GM10266 (cell line): ENCODE results near the gene SLC66A1.

Experiments used
- DNase-seq: peaks from one replicate; pipeline ENCODE4 v3.0.0; 2012; ENCODE audit errors: extremely low spot score
- CTCF ChIP-seq: IDR thresholded peaks from 2 replicates; pipeline ENCODE4 v1.5.1; 2012; ENCODE audit warnings: mild to moderate bottlenecking, low read depth; ENCODE audit not compliant: control insufficient read depth, insufficient read depth; ENCODE audit errors: missing control alignments

The SLC66A1 gene

DNA sequence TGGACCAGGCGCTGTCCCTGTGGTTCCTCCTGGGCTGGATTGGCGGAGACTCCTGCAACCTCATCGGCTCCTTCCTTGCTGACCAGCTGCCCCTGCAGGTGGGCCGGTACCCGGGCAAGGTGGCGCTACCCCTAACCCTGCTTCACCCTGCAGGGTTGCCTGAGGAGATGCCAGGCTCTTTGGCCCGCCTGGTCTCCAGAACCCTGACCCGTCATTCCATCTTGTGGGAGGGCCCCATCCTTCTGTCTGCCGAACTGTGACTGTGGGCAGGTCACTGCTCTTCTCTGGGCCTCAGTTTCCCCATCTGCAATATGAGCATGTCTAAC lies 12.5 kb downstream of the SLC66A1 start:
- no peak for TF ChIP-seq CTCF
- no peak for DNase-seq

GRCh38 chr1:19325368-19325957 lies 13.3 kb downstream of the SLC66A1 start:
- TF ChIP-seq CTCF, result no peak

DNA sequence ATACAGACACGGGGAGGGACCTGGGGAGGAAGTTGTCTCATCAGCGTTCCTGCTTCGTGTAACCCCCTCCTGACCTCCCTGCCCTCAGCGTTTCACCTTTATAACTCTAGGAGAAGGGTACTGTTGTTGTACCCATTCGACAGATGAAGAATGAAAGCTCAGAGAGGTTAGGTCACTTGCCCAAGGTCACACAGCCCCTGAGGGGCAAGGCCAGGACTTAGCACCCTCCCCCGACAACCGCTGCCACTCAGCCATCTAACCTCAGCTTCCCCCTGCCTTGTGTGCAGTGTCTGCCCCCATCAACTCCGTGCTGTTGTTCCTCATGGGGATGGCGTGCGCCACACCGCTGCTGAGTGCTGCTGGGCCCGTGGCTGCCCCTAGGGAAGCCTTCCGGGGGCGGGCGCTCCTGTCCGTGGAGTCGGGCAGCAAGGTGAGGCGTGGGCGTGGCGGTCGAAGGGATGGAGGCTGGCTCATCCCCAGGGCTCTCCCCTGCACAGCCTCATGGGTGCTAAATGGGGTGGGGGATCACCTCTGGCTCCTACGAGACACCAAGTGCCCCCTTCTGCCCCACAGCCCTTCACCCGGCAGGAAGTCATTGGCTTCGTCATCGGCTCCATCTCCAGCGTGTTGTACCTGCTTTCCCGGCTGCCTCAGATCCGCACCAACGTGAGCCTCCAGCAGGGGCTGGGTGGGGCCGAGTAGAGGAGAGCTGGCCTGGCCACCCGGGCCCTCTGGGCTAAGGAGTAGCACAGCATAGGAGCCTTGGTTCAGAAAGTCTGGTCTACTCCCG lies 14.0 kb downstream of the SLC66A1 start:
- no peak for DNase-seq
- no peak for TF ChIP-seq CTCF

More at GRCh38 chr1:19325368-19325957, 13.3 kb downstream of the SLC66A1 start:
- no peak for DNase-seq

DNA sequence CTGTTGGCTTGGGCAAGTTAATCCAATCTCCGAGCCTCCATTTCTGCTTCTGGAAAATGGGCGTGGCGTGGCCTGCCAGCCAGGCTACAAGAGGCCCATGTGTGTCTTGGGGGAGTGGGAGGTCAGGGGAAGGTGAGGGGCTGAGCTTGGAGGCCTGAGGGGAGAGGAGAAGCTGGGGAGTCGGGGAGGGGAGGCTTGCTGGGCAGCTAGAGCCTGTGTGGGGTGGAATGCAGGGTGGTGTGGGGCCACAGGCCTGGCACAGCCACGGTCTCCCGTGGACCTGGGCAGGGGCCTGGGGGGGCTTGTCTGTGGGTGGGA lies 14.6 kb downstream of the SLC66A1 start:
- DNase-seq, result no peak
- TF ChIP-seq CTCF, result no peak

DNA sequence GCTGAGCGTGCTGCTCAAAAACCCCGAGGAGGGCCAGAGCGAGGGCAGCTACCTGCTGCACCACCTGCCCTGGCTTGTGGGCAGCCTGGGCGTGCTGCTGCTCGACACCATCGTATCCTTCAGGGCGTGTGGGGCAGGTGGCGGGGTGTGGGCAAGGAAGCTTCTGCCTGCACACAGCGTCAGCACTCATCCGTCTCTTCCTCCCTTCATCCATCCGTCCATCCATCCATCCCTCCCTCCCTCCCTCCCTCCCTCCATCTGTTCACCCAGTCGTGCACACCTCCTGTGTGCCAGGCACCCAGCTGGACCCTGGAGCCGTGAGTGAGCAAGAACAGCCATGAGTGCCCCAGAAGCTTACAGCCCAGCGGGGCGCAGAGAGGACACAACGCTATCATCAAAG lies 15.2 kb downstream of the SLC66A1 start:
- no peak for DNase-seq
- no peak for TF ChIP-seq CTCF

DNA sequence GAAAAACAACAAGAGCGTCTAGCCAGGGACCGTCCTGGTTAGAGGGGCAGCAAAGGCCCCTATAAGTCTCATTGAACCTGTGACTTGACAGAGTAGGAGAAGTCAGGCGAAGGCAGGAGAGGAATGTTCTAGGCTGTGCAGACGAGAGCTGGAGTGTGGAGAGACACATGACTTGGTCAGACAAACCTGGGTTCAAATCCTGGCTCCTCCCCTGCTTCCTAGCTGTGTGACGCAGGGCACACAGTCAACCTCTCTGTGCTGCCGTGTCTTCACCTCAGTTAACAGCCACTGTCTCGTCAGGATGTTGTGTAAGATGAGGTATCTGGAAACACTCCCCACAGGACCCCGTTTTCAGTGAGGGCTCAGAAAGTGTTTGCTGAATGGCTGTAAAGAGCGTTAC lies 15.6 kb downstream of the SLC66A1 start:
- TF ChIP-seq CTCF, result no peak
- no peak for DNase-seq

DNA sequence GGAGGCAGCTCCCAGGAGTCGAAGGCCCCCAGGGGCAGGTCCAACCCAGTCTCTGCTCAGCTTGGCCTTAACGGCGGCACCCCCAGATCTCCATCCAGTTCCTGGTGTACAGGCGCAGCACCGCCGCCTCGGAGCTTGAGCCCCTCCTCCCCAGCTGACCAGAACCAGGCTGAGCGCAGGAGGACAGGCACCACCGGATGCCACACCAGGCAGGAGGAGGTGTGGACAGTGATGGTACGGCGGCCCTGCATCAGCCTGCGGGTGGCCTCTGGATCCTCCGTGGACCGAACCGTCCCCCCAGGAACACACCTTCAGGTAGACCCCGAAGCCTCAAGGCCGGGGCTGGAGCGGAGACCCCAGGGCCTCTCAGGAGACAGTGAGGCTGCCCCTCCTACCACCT lies 16.4 kb downstream of the SLC66A1 start:
- no peak for TF ChIP-seq CTCF
- no peak for DNase-seq
